ENCODE data around the gene ENTHD1.

GRCh38 chr22:39802682-39803081 is 90.9 kb downstream of the ENTHD1 start:
- no peak for TF ChIP-seq EZH2 (IDR thresholded peaks at IDR 0.05; ENCODE audit: borderline replicate concordance, low read depth, low read length, severe bottlenecking)
- TF ChIP-seq CTCF (IDR thresholded peaks at IDR 0.05; ENCODE audit: extremely low read depth in 1 of 2, insufficient read depth in 1 of 2, low read depth in 1 of 2, low read length in 2 of 2), result no peak
- TF ChIP-seq POLR2A (IDR thresholded peaks at IDR 0.05; ENCODE audit: low read depth, low read length), result no peak
- no peak for TF ChIP-seq MAX (IDR thresholded peaks at IDR 0.05; ENCODE audit: insufficient read depth, insufficient read length)
